ENCODE data around the gene CPA3.

The CPA3 gene

GRCh38 chr3:148829926-148830325 is 35.2 kb upstream of the CPA3 start:
- ATAC-seq (ENCODE audit: low read depth) (no peak), DNase-seq (ENCODE audit: low spot score) (no peak)
- Histone ChIP-seq H3K4me3 (ENCODE audit: severe bottlenecking) (no peak overlapping the region), H3K36me3 (ENCODE audit: low read depth) (no peaks in the 10 kb centered on the region), H3K4me1 (ENCODE audit: insufficient read depth, poor library complexity, severe bottlenecking) (no peaks in the 10 kb centered on the region), H3K9me3 (ENCODE audit: severe bottlenecking) (no peaks in the 10 kb centered on the region), H3K27me3 (ENCODE audit: insufficient read depth, poor library complexity, severe bottlenecking) (peaks cover 3% of the 10 kb centered on the region), H3K27ac (ENCODE audit: poor library complexity, severe bottlenecking) (no peak overlapping the region)
- no peak for TF ChIP-seq CTCF (IDR thresholded peaks at IDR 0.05; ENCODE audit: poor library complexity, severe bottlenecking)

GRCh38 chr3:148833223-148833622 is 31.9 kb upstream of the CPA3 start:
- Histone ChIP-seq H3K4me1 (ENCODE audit: insufficient read depth, poor library complexity, severe bottlenecking) (no peaks in the 10 kb centered on the region), H3K36me3 (ENCODE audit: low read depth) (no peaks in the 10 kb centered on the region), H3K27ac (ENCODE audit: poor library complexity, severe bottlenecking) (no peak overlapping the region), H3K27me3 (ENCODE audit: insufficient read depth, poor library complexity, severe bottlenecking) (peaks cover 3% of the 10 kb centered on the region), H3K9me3 (ENCODE audit: severe bottlenecking) (no peaks in the 10 kb centered on the region), H3K4me3 (ENCODE audit: severe bottlenecking) (no peak overlapping the region)
- no peak for TF ChIP-seq CTCF (IDR thresholded peaks at IDR 0.05; ENCODE audit: poor library complexity, severe bottlenecking)
- DNase-seq (ENCODE audit: low spot score) (no peak), ATAC-seq (ENCODE audit: low read depth) (no peak)

GRCh38 chr3:148839805-148840204 is 25.3 kb upstream of the CPA3 start:
- no peak for TF ChIP-seq CTCF (IDR thresholded peaks at IDR 0.05; ENCODE audit: poor library complexity, severe bottlenecking)
- Histone ChIP-seq H3K4me3 (ENCODE audit: severe bottlenecking) (no peak overlapping the region), H3K9me3 (ENCODE audit: severe bottlenecking) (no peaks in the 10 kb centered on the region), H3K27ac (ENCODE audit: poor library complexity, severe bottlenecking) (no peak overlapping the region), H3K36me3 (ENCODE audit: low read depth) (no peaks in the 10 kb centered on the region), H3K27me3 (ENCODE audit: insufficient read depth, poor library complexity, severe bottlenecking) (no peaks in the 10 kb centered on the region), H3K4me1 (ENCODE audit: insufficient read depth, poor library complexity, severe bottlenecking) (no peaks in the 10 kb centered on the region)
- no peak for DNase-seq (ENCODE audit: low spot score)
- ATAC-seq (ENCODE audit: low read depth), result no peak

- DNase-seq (ENCODE audit: low spot score) (no peak), ATAC-seq (ENCODE audit: low read depth) (no peak)
- Histone ChIP-seq H3K27ac (ENCODE audit: poor library complexity, severe bottlenecking) (no peak overlapping the region), H3K36me3 (ENCODE audit: low read depth) (no peaks in the 10 kb centered on the region), H3K4me1 (ENCODE audit: insufficient read depth, poor library complexity, severe bottlenecking) (no peaks in the 10 kb centered on the region), H3K27me3 (ENCODE audit: insufficient read depth, poor library complexity, severe bottlenecking) (no peaks in the 10 kb centered on the region), H3K9me3 (ENCODE audit: severe bottlenecking) (no peaks in the 10 kb centered on the region), H3K4me3 (ENCODE audit: severe bottlenecking) (no peak overlapping the region)
- TF ChIP-seq CTCF (IDR thresholded peaks at IDR 0.05; ENCODE audit: poor library complexity, severe bottlenecking), result no peak
These were observed 24.6 kb upstream of the CPA3 start for GRCh38 chr3:148840451-148840850.

- Histone ChIP-seq H3K27me3 (ENCODE audit: insufficient read depth, poor library complexity, severe bottlenecking) (peaks cover 3% of the 10 kb centered on the region), H3K9me3 (ENCODE audit: severe bottlenecking) (no peaks in the 10 kb centered on the region), H3K4me3 (ENCODE audit: severe bottlenecking) (no peak overlapping the region), H3K27ac (ENCODE audit: poor library complexity, severe bottlenecking) (no peak overlapping the region), H3K36me3 (ENCODE audit: low read depth) (no peaks in the 10 kb centered on the region), H3K4me1 (ENCODE audit: insufficient read depth, poor library complexity, severe bottlenecking) (no peaks in the 10 kb centered on the region)
- no peak for TF ChIP-seq CTCF (IDR thresholded peaks at IDR 0.05; ENCODE audit: poor library complexity, severe bottlenecking)
- no peak for DNase-seq (ENCODE audit: low spot score)
- no peak for ATAC-seq (ENCODE audit: low read depth)
These were observed 19.2 kb upstream of the CPA3 start for GRCh38 chr3:148845756-148846395.

Data from RWPE2 (cell line).